ENCODE results near the gene AGFG2. TPM values are rescaled to one million over a fixed set of nuclear protein-coding genes. Genes with fewer than 3 reads are reported as not detected.
"Not testable (repeated sequence)": the region's sequence is repeated elsewhere in the genome, so short reads cannot be mapped to it uniquely, and the experiment has no call there.

Gene AGFG2
- total RNA-seq, 1 donor from 2014 or later: 4.0 TPM

- no peak for DNase-seq (ENCODE audit: low read depth)
These were observed 24.9 kb downstream of the AGFG2 start for GRCh38 chr7:100563809-100564400.

GRCh38 chr7:100564405-100564804 is 25.4 kb downstream of the AGFG2 start:
- not testable (repeated sequence) for H3K27me3 ChIP-seq (ENCODE audit: control insufficient read depth, insufficient read depth, low read length); H3K36me3 ChIP-seq (ENCODE audit: control insufficient read depth, insufficient read depth, low read length); H3K4me3 ChIP-seq (ENCODE audit: low read depth, low read length); DNase-seq (ENCODE audit: low read depth)

More at GRCh38 chr7:100563809-100564400, 24.9 kb downstream of the AGFG2 start:
- Histone ChIP-seq H3K36me3 (ENCODE audit: control insufficient read depth, insufficient read depth, low read length) (no peaks in the 10 kb centered on the region), H3K4me3 (ENCODE audit: low read depth, low read length) (no peak overlapping the region), H3K27me3 (ENCODE audit: control insufficient read depth, insufficient read depth, low read length) (no peaks in the 10 kb centered on the region)
- TF ChIP-seq, protein P1, sequence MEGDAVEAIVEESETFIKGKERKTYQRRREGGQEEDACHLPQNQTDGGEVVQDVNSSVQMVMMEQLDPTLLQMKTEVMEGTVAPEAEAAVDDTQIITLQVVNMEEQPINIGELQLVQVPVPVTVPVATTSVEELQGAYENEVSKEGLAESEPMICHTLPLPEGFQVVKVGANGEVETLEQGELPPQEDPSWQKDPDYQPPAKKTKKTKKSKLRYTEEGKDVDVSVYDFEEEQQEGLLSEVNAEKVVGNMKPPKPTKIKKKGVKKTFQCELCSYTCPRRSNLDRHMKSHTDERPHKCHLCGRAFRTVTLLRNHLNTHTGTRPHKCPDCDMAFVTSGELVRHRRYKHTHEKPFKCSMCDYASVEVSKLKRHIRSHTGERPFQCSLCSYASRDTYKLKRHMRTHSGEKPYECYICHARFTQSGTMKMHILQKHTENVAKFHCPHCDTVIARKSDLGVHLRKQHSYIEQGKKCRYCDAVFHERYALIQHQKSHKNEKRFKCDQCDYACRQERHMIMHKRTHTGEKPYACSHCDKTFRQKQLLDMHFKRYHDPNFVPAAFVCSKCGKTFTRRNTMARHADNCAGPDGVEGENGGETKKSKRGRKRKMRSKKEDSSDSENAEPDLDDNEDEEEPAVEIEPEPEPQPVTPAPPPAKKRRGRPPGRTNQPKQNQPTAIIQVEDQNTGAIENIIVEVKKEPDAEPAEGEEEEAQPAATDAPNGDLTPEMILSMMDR (IDR thresholded peaks at IDR 0.05; ENCODE audit: insufficient read depth, low read length, poor library complexity, severe bottlenecking): peak; percentile 98

- H3K4me3 ChIP-seq (ENCODE audit: low read depth, low read length): no peak overlapping the region
- peaks cover 5% of the 10 kb centered on the region for H3K27me3 ChIP-seq (ENCODE audit: control insufficient read depth, insufficient read depth, low read length)
- TF ChIP-seq, protein P1 (IDR thresholded peaks at IDR 0.05; ENCODE audit: insufficient read depth, low read length, poor library complexity, severe bottlenecking): no peak
- no peaks in the 10 kb centered on the region for H3K36me3 ChIP-seq (ENCODE audit: control insufficient read depth, insufficient read depth, low read length)
- no peak for DNase-seq (ENCODE audit: low read depth)
These were observed 26.1 kb downstream of the AGFG2 start for GRCh38 chr7:100565133-100565571.

GRCh38 chr7:100566018-100566531 is 27.1 kb downstream of the AGFG2 start:
- Histone ChIP-seq H3K27me3 (ENCODE audit: control insufficient read depth, insufficient read depth, low read length) (peaks cover 6% of the 10 kb centered on the region), H3K36me3 (ENCODE audit: control insufficient read depth, insufficient read depth, low read length) (no peaks in the 10 kb centered on the region), H3K4me3 (ENCODE audit: low read depth, low read length) (no peak overlapping the region)
- TF ChIP-seq, protein P1 (IDR thresholded peaks at IDR 0.05; ENCODE audit: insufficient read depth, low read length, poor library complexity, severe bottlenecking): no peak
- no peak for DNase-seq (ENCODE audit: low read depth)

DNA sequence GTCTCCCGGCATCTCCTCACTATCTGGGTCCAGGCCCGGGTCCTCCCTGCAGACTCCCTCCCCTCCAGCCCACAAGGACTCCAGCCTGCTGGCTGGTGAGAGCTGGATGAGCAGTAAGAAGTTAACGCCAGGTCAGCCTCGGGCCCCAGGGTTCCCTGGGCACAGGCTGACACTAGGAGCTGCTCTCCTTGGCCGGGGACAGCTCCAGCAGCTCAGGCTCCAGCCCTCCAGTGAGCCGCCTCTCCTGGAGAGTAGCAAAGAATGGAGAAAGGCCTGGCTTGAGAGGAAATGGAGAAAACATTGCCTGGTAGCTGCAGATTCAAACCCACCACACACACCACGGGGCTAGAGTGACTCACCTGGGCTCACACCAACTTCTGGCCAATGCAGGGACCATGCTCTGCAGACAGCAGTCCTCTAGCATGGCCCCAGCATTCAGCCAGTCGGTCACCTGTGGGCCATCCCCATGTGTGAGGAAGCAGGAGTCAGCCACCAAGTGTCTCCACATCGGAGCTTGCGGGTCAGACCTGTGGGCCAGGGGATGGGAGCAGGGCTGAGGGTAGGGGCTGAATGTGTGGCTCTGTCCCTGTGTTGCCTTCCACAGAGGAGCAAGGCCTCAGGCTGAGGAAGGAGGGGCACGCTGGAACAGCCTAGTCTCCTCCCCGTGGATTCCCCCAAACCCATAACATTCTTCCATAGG is 28.2 kb downstream of the AGFG2 start:
- DNase-seq (ENCODE audit: low read depth): no peak
- Histone ChIP-seq H3K36me3 (ENCODE audit: control insufficient read depth, insufficient read depth, low read length) (no peaks in the 10 kb centered on the region), H3K27me3 (ENCODE audit: control insufficient read depth, insufficient read depth, low read length) (peaks cover 6% of the 10 kb centered on the region), H3K4me3 (ENCODE audit: low read depth, low read length) (no peak overlapping the region)
- TF ChIP-seq, protein P1 (IDR thresholded peaks at IDR 0.05; ENCODE audit: insufficient read depth, low read length, poor library complexity, severe bottlenecking): no peak

GRCh38 chr7:100567751-100568175 is 28.8 kb downstream of the AGFG2 start:
- TF ChIP-seq, protein P1 (IDR thresholded peaks at IDR 0.05; ENCODE audit: insufficient read depth, low read length, poor library complexity, severe bottlenecking): no peak

More at GRCh38 chr7:100567751-100568175, 28.8 kb downstream of the AGFG2 start:
- H3K27me3 ChIP-seq (ENCODE audit: control insufficient read depth, insufficient read depth, low read length): peaks cover 6% of the 10 kb centered on the region
- H3K4me3 ChIP-seq (ENCODE audit: low read depth, low read length): no peak overlapping the region
- H3K36me3 ChIP-seq (ENCODE audit: control insufficient read depth, insufficient read depth, low read length): no peaks in the 10 kb centered on the region
- DNase-seq (ENCODE audit: low read depth): no peak
